Transverse colon (tissue), 4 donors: ENCODE results near the gene PROKR1. TPM values are rescaled to one million over a fixed set of nuclear protein-coding genes. Genes with fewer than 3 reads are reported as not detected.

Experiments used
- DNase-seq: peaks from one replicate; pipeline ENCODE4 v3.0.0-alpha.2; 2019
- H3K27ac ChIP-seq, 4 donors: fragments of 200-600 bp; sonication (generic); 2 replicates each; pipeline ENCODE4 v1.5.1; 2016 to 2018; ENCODE audit warnings: inconsistent platforms in 4 of 4
- H3K27me3 ChIP-seq: fragments of 200-600 bp; sonication (generic); 2 replicates; pipeline ENCODE4 v1.5.1; 2017; ENCODE audit warnings: inconsistent platforms
- H3K36me3 ChIP-seq, 4 donors: fragments of 200-600 bp; sonication (generic); 2 replicates each; pipeline ENCODE4 v1.5.1; 2017 to 2019; ENCODE audit warnings: inconsistent platforms in 4 of 4
- H3K4me1 ChIP-seq, 4 donors: fragments of 200-600 bp; sonication (generic); 2 replicates each; pipeline ENCODE4 v1.5.1; 2017 to 2020; ENCODE audit warnings: inconsistent platforms in 4 of 4
- H3K4me3 ChIP-seq, 4 donors: fragments of 200-600 bp; sonication (generic); 1 replicate in 1 of 4; 2 replicates in 3 of 4; pipeline versions ENCODE4 v1.5.1 to v1.6.1; 2017 to 2019; ENCODE audit warnings: inconsistent platforms in 4 of 4
- H3K9me3 ChIP-seq, 2 donors: fragments of 200-600 bp; sonication (generic); 2 replicates each; pipeline ENCODE4 v1.5.1; 2017 to 2019; ENCODE audit warnings: inconsistent platforms in 2 of 2
- EP300 ChIP-seq: sonication (generic); formaldehyde crosslinking; IDR thresholded peaks from one replicate; pipeline ENCODE4 v1.6.1; 2017; ENCODE audit warnings: antibody characterized with exemption, low read depth
- POLR2A ChIP-seq: fragments of 450-650 bp; IDR thresholded peaks from one replicate; pipeline ENCODE4 v1.6.1; 2016; ENCODE audit warnings: antibody characterized with exemption, mild to moderate bottlenecking, moderate library complexity
- POLR2AphosphoS5 ChIP-seq, 3 donors: sonication (generic); formaldehyde crosslinking; IDR thresholded peaks; one replicate each; pipeline ENCODE4 v1.6.1; 2016; ENCODE audit warnings: antibody characterized with exemption in 3 of 3
- WGBS, 2 donors: methylation state at CpG; one replicate each; pipeline ENCODE4 v1.1.5; 2018; ENCODE audit warnings: low coverage in 1 of 2; 5-methylcytosine and 5-hydroxymethylcytosine counted together
- in situ Hi-C, 4 donors: fragments of 200-750 bp; cut with MboI; loops; one replicate each; pipeline versions ENCODE4 v1.15.0 to v1.15.1; 2017; ENCODE audit warnings: low sequenced_read_pairs in 3 of 4, low pct_ligation_motif_present in 1 of 4, low pct_unique_long_range_greater_than_20kb in 1 of 4
- intact Hi-C: fragments of 100-400 bp; cut with DNase I; formaldehyde crosslinking; loops from one replicate; pipeline ENCODE4 v1.15.1; 2023; ENCODE audit warnings: low total_unique reads
- total RNA-seq, 4 donors: library from RNA; depleted of rRNA; stranded (reverse); fragments of >200 nt; gene quantifications; one replicate each; pipeline ENCODE4 v1.1.0, GENCODE V29; 2016
- TF ChIP-seq, protein P1 (sequence below), 5 experiments: fragments of 200-600 bp in 3 of 5; fragments of 450-650 bp in 2 of 5; sonication (generic) in 3 of 5; IDR thresholded peaks; 1 replicate in 2 of 5; 2 replicates in 3 of 5; pipeline ENCODE4 v1.5.1; 2016 to 2017; ENCODE audit warnings: antibody characterized with exemption in 5 of 5, inconsistent platforms in 3 of 5, mild to moderate bottlenecking in 2 of 5, moderate library complexity in 1 of 5

PROKR1 gene
- total RNA-seq, 4 donors from 2014 or later: 0.16 to 2.2 TPM; not detected in 2

GRCh38 chr2:68684197-68684596 is 40.8 kb downstream of the PROKR1 start:
- Histone ChIP-seq H3K9me3 (no peaks in the 10 kb centered on the region), H3K36me3 (no peaks in the 10 kb centered on the region), H3K27ac (no peak overlapping the region), H3K27me3 (no peaks in the 10 kb centered on the region), H3K4me3 (no peak overlapping the region), H3K4me1 (no peaks in the 10 kb centered on the region)
- WGBS, 2 donors: 0 to 40% methylated on average over 1 to 2 of the region's 2 CpGs
- DNase-seq: no peak
- intact Hi-C loops: no loop called here
- in situ Hi-C loops: no loop called here
- no peak for TF ChIP-seq POLR2AphosphoS5 (IDR thresholded peaks at IDR 0.05)
- no peak for TF ChIP-seq POLR2A
- TF ChIP-seq, protein P1, sequence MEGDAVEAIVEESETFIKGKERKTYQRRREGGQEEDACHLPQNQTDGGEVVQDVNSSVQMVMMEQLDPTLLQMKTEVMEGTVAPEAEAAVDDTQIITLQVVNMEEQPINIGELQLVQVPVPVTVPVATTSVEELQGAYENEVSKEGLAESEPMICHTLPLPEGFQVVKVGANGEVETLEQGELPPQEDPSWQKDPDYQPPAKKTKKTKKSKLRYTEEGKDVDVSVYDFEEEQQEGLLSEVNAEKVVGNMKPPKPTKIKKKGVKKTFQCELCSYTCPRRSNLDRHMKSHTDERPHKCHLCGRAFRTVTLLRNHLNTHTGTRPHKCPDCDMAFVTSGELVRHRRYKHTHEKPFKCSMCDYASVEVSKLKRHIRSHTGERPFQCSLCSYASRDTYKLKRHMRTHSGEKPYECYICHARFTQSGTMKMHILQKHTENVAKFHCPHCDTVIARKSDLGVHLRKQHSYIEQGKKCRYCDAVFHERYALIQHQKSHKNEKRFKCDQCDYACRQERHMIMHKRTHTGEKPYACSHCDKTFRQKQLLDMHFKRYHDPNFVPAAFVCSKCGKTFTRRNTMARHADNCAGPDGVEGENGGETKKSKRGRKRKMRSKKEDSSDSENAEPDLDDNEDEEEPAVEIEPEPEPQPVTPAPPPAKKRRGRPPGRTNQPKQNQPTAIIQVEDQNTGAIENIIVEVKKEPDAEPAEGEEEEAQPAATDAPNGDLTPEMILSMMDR (IDR thresholded peaks at IDR 0.05): no peak
- TF ChIP-seq EP300: no peak

DNA sequence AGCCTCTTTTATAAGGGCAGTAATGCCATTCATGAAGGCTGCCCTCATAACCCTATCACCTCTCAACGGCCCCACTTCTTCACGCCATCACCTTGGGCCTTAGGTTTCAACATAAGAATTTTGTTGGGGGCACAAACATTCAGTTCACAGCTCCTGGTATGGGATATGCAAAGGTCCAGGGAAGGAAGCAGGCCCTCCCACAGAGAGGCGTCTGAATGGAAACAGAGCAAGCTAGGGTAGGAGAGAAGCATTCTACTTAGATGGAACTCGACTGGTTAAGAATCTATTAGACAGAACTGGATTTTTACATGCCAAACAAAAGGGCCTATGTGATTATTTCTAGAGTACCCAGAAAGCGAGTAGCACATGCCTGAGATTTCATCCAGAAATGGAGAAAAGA is 42.8 kb downstream of the PROKR1 start:
- TF ChIP-seq POLR2AphosphoS5 (IDR thresholded peaks at IDR 0.05) (no peak), EP300 (no peak), POLR2A (no peak)
- TF ChIP-seq, protein P1 (IDR thresholded peaks at IDR 0.05): no peak
- Histone ChIP-seq H3K4me3 (no peak overlapping the region), H3K36me3 (no peaks in the 10 kb centered on the region), H3K9me3 (no peaks in the 10 kb centered on the region), H3K4me1 (no peaks in the 10 kb centered on the region), H3K27me3 (no peaks in the 10 kb centered on the region), H3K27ac (no peak overlapping the region)
- 85 to 100% methylated on average over 1 to 5 of the region's 5 CpGs for WGBS, 2 donors
- intact Hi-C loops: no loop called here
- in situ Hi-C loops: no loop called here
- no peak for DNase-seq

DNA sequence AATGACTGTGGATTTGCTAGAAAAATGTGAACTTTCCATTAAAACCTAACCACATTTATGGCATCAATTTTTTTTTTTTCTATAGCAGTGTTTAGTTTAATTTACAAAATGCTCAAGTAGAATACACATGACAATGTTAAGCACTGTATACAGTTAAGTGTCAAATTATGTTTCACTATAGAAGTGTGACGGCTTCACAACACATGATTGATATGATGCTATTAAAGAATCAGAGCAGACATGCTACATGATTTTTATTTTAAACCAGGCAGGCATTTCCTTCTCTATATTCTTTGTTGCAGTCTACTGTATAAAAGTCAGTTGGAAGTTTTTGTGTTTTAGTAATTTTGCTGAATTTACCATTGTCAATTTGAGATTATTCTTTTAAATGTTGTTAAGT is 43.6 kb downstream of the PROKR1 start:
- WGBS, 2 donors: 92 to 96% methylated on average over 1 of the region's 1 CpG
- TF ChIP-seq EP300 (no peak), POLR2AphosphoS5 (IDR thresholded peaks at IDR 0.05) (no peak)
- TF ChIP-seq, protein P1 (IDR thresholded peaks at IDR 0.05): no peak
- H3K27me3 ChIP-seq: no peaks in the 10 kb centered on the region
- intact Hi-C loops (no loop called here), in situ Hi-C loops (no loop called here)
- no peaks in the 10 kb centered on the region for H3K9me3 ChIP-seq
- H3K4me1 ChIP-seq: no peaks in the 10 kb centered on the region
- no peaks in the 10 kb centered on the region for H3K36me3 ChIP-seq
- DNase-seq: no peak
- H3K4me3 ChIP-seq: no peak overlapping the region
- H3K27ac ChIP-seq: no peak overlapping the region

GRCh38 chr2:68689553-68690537 is 46.5 kb downstream of the PROKR1 start:
- no peaks in the 10 kb centered on the region for H3K36me3 ChIP-seq
- WGBS, 2 donors: 56 to 59% methylated on average over 7 of the region's 7 CpGs
- H3K9me3 ChIP-seq: no peaks in the 10 kb centered on the region
- in situ Hi-C loops: no loop called here
- DNase-seq: no peak
- intact Hi-C loops: no loop called here
- H3K4me1 ChIP-seq: no peaks in the 10 kb centered on the region
- no peak for TF ChIP-seq POLR2AphosphoS5 (IDR thresholded peaks at IDR 0.05)
- no peak for TF ChIP-seq POLR2A
- no peak for TF ChIP-seq EP300
- TF ChIP-seq, protein P1 (IDR thresholded peaks at IDR 0.05): no peak
- H3K27me3 ChIP-seq: no peaks in the 10 kb centered on the region
- H3K27ac ChIP-seq: peak overlapping the region in 2 of 4 donors; percentile 19
- H3K4me3 ChIP-seq: no peak overlapping the region
